Activated CD4-positive, alpha-beta memory T cell treated with anti-CD3 and anti-CD28 coated beads, Interleukin-2, amount 10 ng/mL, durations not matched to agents 7 days and 5 days (primary cell): ENCODE results near the gene NEUROG2. TPM values are rescaled to one million over a fixed set of nuclear protein-coding genes. Genes with fewer than 3 reads are reported as not detected.
A peak's percentile ranks its signal among the peaks of the same experiment; 100 is the strongest.
"Not testable (repeated sequence)": the region's sequence is repeated elsewhere in the genome, so short reads cannot be mapped to it uniquely, and the experiment has no call there.

Experiments
- CTCF ChIA-PET: fragments of 350-600 bp; sonication (Branson Sonifier 250); formaldehyde crosslinking; loops from one replicate; lab custom pipeline; 2021; ENCODE audit warnings: antibody characterized with exemption, inconsistent platforms; lab: Charles Lee
- POLR2A ChIA-PET: fragments of 350-600 bp; sonication (Branson Sonifier 250); formaldehyde crosslinking; loops from one replicate; lab custom pipeline; 2021; ENCODE audit warnings: antibody characterized with exemption; lab: Charles Lee
- DNase-seq: peaks from one replicate; pipeline ENCODE4 v3.0.0-alpha.2; 2020
- H3K27ac Mint-ChIP-seq: one replicate; pipeline ENCODE4 v1.8.0; 2021; ENCODE audit warnings: mild to moderate bottlenecking, mixed read lengths
- H3K27me3 Mint-ChIP-seq: one replicate; pipeline ENCODE4 v1.8.0; 2021; ENCODE audit warnings: mixed read lengths
- H3K36me3 Mint-ChIP-seq: one replicate; pipeline ENCODE4 v1.8.0; 2021; ENCODE audit warnings: low read depth, mixed read lengths
- H3K4me1 Mint-ChIP-seq: one replicate; pipeline ENCODE4 v1.8.0; 2021; ENCODE audit warnings: mixed read lengths
- H3K4me3 Mint-ChIP-seq: one replicate; pipeline ENCODE4 v1.8.0; 2021; ENCODE audit warnings: mild to moderate bottlenecking, mixed read lengths
- H3K9me3 Mint-ChIP-seq: one replicate; pipeline ENCODE4 v1.8.0; 2021; ENCODE audit warnings: mixed read lengths
- total RNA-seq, 2 experiments: library from RNA; stranded (reverse); gene quantifications; one replicate each; pipeline ENCODE4 v1.2.3, GENCODE V29; 2021

Gene NEUROG2
- total RNA-seq, 2 experiments from 2014 or later: not detected

DNA sequence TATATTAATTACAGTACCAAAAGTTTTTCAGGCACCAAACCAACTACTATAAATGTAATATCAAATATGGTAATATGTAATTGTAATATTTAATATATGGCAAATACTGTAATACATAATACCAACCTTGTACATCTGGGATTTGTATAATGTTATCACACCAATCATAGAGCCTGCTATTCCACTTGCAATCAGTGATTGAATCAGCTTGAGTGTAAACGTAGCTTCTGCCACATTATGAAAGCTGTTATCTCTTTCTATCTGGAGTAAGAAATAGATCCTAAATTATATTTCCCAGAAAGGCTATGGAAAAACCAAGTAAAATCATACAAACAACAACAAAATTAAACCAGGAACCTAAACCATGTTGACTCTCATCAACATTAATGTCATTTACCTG, 24.7 kb upstream of the NEUROG2 start:
- CTCF ChIA-PET: no interaction called here
- Mint-ChIP-seq H3K27ac (no peak overlapping the region), H3K9me3 (no peaks in the 10 kb centered on the region), H3K4me1 (no peaks in the 10 kb centered on the region), H3K4me3 (no peak overlapping the region), H3K36me3 (peaks cover 8% of the 10 kb centered on the region), H3K27me3 (no peaks in the 10 kb centered on the region)
- POLR2A ChIA-PET: no interaction called here
- no peak for DNase-seq

DNA sequence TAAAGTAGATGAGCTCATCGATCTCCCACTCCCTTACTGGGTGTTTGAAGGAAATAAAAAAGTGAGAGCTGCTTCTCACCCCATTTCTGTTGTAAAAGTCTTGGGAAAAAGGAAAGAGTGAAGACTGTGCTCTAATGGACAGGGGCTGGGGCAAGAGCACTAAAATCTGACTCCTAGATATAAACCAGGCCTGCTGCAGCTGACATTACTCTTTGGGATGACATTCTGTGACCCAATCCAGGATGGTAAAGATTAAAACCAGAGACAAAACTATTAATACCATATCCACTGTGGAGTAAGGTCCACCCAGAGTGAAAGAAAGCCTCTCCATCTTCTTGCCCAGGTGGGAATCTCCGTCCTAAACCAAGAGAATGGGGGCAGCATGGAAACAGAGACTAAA, 20.1 kb upstream of the NEUROG2 start:
- ChIA-PET CTCF (no interaction called here), POLR2A (no interaction called here)
- H3K4me3 Mint-ChIP-seq: no peak overlapping the region
- no peak for DNase-seq
- no peaks in the 10 kb centered on the region for H3K9me3 Mint-ChIP-seq
- no peak overlapping the region for H3K27ac Mint-ChIP-seq
- no peaks in the 10 kb centered on the region for H3K4me1 Mint-ChIP-seq
- no peaks in the 10 kb centered on the region for H3K27me3 Mint-ChIP-seq
- peaks cover 4% of the 10 kb centered on the region for H3K36me3 Mint-ChIP-seq

DNA sequence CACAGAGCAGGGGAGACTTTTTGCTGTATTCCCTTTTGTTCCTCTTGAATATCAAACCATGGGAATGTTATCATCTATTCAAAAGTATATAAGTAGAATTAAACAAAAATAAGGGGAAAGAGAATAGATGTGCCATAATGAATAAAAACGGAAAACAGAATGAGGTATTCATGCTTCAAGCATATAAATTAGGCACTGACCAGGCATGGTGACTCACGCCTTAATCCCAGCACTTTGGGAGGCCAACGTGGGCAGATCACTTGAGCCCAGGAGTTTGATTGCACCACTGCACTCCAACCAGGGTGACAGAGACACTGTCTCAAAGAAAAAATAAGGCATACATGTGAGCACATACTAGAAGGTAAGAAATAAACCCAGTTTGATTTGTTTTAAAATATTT, 16.3 kb upstream of the NEUROG2 start:
- Mint-ChIP-seq H3K9me3 (no peaks in the 10 kb centered on the region), H3K4me1 (no peaks in the 10 kb centered on the region), H3K27me3 (peaks cover 3% of the 10 kb centered on the region), H3K27ac (no peak overlapping the region), H3K36me3 (no peaks in the 10 kb centered on the region), H3K4me3 (no peak overlapping the region)
- ChIA-PET POLR2A (no interaction called here), CTCF (interaction anchor here (1.1 to 2.8 kb wide), 2 partner anchors 8 to 12 kb away, joined by 3 to 13 read pairs; no protein-coding TSS in a partner anchor)
- no peak for DNase-seq

DNA sequence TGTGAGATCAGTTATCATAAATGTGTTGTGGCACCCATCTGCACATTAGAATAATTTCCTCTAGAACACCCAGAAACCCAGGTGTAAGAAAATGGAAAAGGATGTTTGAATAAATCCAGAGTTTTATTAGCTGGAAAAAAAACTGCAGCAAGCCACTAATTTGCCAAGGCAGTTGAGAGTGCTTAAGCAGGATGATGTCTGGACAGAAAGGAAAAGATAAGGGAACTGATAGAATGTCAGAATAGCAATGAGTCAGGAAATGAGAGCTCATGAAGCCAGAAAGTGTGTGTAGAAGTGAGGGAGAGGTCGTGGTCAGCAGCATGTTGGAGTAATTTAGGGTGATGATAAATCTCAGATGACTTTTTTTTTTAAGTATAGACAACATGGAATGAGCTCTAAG, 15.2 kb upstream of the NEUROG2 start:
- H3K27me3 Mint-ChIP-seq: peaks cover 8% of the 10 kb centered on the region

DNA sequence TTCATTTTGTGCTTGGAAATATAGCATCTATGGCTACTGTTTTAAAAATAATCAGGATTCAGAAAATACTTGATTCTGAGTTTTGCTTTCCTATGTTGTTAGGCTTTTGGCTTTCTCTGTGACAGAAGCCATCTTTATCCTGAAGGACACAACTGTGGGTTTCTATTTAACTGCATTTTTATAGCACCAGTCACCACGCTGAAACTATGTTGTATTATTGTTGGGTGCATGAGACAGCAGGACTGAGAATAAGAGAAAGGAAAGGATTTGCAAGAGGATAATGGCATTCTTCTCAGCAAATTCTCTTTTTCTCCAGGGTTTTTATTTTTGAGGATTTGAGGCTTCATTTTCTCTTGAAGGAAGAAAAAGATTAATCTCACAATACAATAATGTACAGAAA, 10.1 kb upstream of the NEUROG2 start:
- H3K27ac Mint-ChIP-seq: no peak overlapping the region
- no peaks in the 10 kb centered on the region for H3K9me3 Mint-ChIP-seq
- CTCF ChIA-PET: interaction anchor here (1.4 to 2.6 kb wide), 2 partner anchors 22 to 428 kb away, joined by 3 to 12 read pairs; no protein-coding TSS in a partner anchor
- peaks cover 45% of the 10 kb centered on the region for H3K27me3 Mint-ChIP-seq
- no peaks in the 10 kb centered on the region for H3K36me3 Mint-ChIP-seq
- H3K4me1 Mint-ChIP-seq: peaks cover 19% of the 10 kb centered on the region
- no peak overlapping the region for H3K4me3 Mint-ChIP-seq
- DNase-seq: no peak
- POLR2A ChIA-PET: no interaction called here

More for the DNA sequence above, 15.2 kb upstream of the NEUROG2 start:
- no peaks in the 10 kb centered on the region for H3K36me3 Mint-ChIP-seq
- no peak overlapping the region for H3K4me3 Mint-ChIP-seq
- no peak for DNase-seq
- ChIA-PET CTCF (interaction anchor here (1.0 to 1.1 kb wide), 2 partner anchors 9 to 11 kb away, joined by 3 read pairs; no protein-coding TSS in a partner anchor), POLR2A (no interaction called here)
- no peaks in the 10 kb centered on the region for H3K4me1 Mint-ChIP-seq
- no peak overlapping the region for H3K27ac Mint-ChIP-seq
- no peaks in the 10 kb centered on the region for H3K9me3 Mint-ChIP-seq

DNA sequence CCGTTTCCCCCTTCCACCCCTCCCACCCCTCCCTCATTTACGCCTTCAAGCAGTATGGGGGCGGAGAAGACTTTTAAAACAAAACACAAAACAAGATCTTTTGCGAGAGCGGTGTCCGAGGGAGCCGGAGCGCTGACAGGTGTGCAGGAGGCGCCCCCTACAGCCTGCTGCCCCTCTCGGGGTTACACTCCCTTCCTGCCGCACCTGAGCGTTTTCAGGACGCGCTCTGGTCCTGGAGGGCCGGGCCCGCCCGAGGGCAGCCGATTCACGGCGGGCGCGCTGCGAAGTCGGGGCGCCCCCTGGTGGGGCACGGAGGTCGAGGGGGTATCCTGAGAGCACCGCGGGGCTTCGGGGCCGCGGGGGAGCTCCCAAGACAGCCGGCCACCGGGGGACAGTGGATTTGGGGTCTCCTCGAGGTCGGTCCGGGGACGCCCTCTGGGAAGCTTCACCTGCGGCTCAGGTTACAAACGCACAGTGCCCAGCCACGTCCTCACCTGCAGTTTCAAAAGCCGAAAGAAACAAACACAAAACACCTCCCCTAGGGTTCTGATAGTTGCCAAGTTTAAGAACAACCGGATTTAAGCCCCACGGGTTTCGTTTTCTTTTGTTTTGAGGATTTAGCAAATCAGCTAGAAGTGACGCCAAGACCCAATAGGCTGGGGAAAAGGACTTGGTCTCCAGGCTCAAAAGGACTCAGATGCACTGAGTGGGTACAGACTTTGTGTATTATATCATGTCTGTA, 8.0 kb upstream of the NEUROG2 start:
- POLR2A ChIA-PET: interaction anchor here (1.0 to 1.9 kb wide), 3 partner anchors 8 to 238 kb away, joined by 3 to 4 read pairs (median 4); partner anchors contain the start of genes NEUROG2 and TIFA

DNA sequence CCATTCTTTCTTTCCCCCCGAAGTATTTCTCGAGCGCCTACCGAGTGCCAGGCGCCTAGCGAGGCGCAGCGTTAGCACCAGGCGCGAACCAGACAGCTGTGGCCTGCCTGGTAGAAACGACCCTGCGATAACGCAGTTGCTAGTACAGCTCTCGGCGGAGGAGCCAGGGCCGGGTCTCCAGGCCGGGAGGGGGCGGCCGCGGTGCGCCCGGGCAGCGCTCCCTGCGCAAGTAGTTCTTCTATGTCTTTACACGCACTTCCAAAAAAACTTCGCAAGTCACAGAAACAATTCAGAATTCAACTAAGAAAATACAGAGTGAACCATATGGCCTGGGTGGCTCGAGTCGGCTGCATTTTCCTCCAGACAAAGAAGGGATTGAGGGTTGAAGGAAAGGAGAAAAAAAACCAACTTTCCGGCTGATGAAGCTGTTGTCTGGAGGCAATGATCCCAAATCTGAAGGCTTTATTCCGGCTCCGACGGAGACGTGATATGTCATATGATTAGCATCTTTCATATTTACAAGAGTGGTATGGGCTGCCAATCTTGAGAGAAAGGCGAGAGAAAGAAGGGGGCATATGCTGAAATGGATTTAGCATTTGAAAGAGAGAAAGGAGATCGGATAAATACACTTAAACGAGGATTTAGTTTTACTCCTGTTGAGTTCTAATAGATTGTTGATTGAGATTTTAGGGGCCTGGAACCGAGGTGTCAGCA, 7.2 kb upstream of the NEUROG2 start:
- Mint-ChIP-seq H3K27ac (no peak overlapping the region), H3K36me3 (no peaks in the 10 kb centered on the region), H3K4me3 (peak overlapping the region; percentile 63), H3K27me3 (peaks cover 71% of the 10 kb centered on the region), H3K9me3 (no peaks in the 10 kb centered on the region), H3K4me1 (peaks cover 40% of the 10 kb centered on the region)
- POLR2A ChIA-PET: interaction anchor here (1.0 kb wide), 1 partner anchor 14 kb away, joined by 3 read pairs; no protein-coding TSS in a partner anchor
- no peak for DNase-seq
- CTCF ChIA-PET: interaction anchor here (0.8 to 5.3 kb wide), 12 partner anchors 8 to 421 kb away, joined by 3 to 41 read pairs (median 4); partner anchors contain the start of genes NEUROG2 and TIFA

More for the DNA sequence above, 8.0 kb upstream of the NEUROG2 start:
- CTCF ChIA-PET: interaction anchor here (0.6 to 5.3 kb wide), 20 partner anchors 8 to 429 kb away, joined by 3 to 41 read pairs (median 4); partner anchors contain the start of genes NEUROG2 and TIFA
- Mint-ChIP-seq H3K4me1 (peaks cover 33% of the 10 kb centered on the region), H3K27me3 (peaks cover 63% of the 10 kb centered on the region), H3K9me3 (no peaks in the 10 kb centered on the region), H3K27ac (no peak overlapping the region), H3K4me3 (peak overlapping the region; percentile 63), H3K36me3 (no peaks in the 10 kb centered on the region)
- DNase-seq: peak; percentile 77

DNA sequence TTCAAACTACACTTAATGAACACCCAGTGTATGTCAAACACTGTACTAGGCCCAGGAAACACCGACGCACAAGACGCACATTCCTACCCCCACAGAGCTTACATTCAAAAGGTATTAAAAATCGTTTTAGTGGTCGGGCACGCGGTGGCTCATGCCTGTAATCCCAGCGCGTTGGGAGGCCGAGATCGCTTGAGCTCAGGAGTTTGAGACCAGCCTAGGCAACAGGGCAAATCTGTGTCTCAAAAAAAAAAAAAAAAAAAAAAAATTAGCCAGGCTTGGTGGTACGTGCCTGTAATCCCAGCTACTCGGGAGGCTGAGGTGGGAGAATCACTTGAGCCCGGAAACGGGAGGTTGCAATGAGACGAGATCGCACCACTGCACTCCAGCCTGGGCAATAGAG, 6.5 kb upstream of the NEUROG2 start:
- not testable (repeated sequence) for DNase-seq, H3K9me3 Mint-ChIP-seq, H3K36me3 Mint-ChIP-seq, H3K27ac Mint-ChIP-seq
- ChIA-PET POLR2A (interaction anchor here (1.4 kb wide), 1 partner anchor 13 kb away, joined by 4 read pairs; no protein-coding TSS in a partner anchor), CTCF (interaction anchor here (0.6 to 5.3 kb wide), 14 partner anchors 9 to 1054 kb away, joined by 3 to 41 read pairs (median 4); partner anchors contain the start of gene TIFA)
- H3K27me3 Mint-ChIP-seq: peaks cover 78% of the 10 kb centered on the region
- peaks cover 47% of the 10 kb centered on the region for H3K4me1 Mint-ChIP-seq
- peak overlapping the region; percentile 63 for H3K4me3 Mint-ChIP-seq

DNA sequence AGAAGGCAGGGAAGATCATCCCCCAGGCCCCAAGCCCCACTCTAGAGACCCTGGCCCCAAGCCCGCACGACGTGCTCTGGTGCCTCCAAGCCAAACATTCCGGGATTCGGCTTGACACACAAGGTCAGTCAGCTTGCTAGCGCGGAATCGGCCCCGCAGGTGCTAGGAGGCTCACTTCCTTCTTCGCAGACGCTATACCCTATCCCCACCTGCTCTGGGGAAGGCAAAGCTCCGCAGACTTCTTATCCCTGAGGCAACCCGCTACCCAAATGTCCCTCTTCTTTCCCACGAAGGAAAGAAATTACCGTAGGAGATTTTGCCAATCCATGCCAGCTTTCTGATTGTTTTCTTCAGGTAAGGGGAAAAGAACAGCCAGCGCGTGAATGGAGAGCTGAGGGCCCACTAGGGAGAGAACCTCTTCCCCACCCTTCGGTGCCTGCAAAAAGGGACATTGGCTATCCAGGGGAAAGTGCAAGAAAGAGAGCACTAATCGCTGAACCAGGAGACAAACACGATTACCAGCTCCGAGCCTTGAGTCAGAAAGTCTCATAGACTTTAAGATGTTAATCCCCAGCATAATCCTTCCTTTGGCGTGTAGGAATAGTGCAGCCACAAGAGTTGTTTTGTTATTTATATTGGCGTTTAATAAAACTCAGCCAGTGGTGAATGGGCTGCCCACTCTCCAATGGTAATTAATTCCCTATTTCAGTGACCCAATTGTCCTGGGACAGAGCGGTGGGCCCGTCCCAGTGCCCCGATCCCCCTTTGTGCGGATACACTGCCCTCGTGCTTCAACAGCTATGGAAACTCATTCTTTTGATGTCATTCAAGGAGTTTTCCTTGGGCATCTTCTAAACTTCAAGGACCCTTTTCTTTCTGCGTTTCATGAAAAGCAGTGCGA, 5.4 kb upstream of the NEUROG2 start:
- ChIA-PET POLR2A (interaction anchor here (1.4 kb wide), 1 partner anchor 12 kb away, joined by 4 read pairs; no protein-coding TSS in a partner anchor), CTCF (interaction anchor here (1.3 to 5.3 kb wide), 3 partner anchors 12 to 200 kb away, joined by 4 to 41 read pairs (median 31); no protein-coding TSS in a partner anchor)
- no peak for DNase-seq
- peak overlapping the region; percentile 48 for H3K4me3 Mint-ChIP-seq
- peaks cover 83% of the 10 kb centered on the region for H3K27me3 Mint-ChIP-seq
- H3K36me3 Mint-ChIP-seq: no peaks in the 10 kb centered on the region
- no peaks in the 10 kb centered on the region for H3K9me3 Mint-ChIP-seq
- H3K27ac Mint-ChIP-seq: no peak overlapping the region
- peaks cover 56% of the 10 kb centered on the region for H3K4me1 Mint-ChIP-seq

DNA sequence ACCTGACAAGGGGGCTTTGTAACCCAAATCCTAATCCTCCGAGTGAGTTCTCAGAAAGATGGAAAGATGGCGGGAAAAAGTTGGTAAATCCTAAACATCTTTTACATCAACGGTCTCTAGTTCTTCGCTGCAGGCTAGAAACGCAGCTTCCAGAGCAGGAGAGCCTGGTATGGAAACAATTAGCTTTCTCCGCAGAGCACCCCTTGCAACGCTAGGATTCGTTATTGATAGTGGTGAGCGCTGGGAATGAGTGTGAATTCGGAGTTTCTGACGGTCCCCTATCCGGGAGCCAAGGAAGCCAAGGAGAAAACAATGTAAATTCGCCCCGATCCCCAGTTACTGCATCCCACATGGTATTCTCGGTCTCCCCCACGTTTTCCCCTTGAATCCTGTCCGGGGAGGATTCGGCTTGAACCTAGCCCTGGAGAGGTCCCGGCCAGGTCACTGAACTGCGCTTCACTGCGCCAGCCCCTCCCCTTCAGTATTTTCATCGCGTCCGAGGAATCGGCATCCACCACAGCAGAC, 4.7 kb upstream of the NEUROG2 start:
- POLR2A ChIA-PET: interaction anchor here (0.8 kb wide), 1 partner anchor 236 kb away, joined by 3 read pairs; no protein-coding TSS in a partner anchor
- Mint-ChIP-seq H3K27ac (no peak overlapping the region), H3K4me1 (peaks cover 61% of the 10 kb centered on the region), H3K27me3 (peaks cover 84% of the 10 kb centered on the region), H3K4me3 (peak overlapping the region; percentile 48), H3K9me3 (no peaks in the 10 kb centered on the region), H3K36me3 (no peaks in the 10 kb centered on the region)
- DNase-seq: no peak
- CTCF ChIA-PET: interaction anchor here (1.2 to 5.3 kb wide), 2 partner anchors 11 to 193 kb away, joined by 3 to 31 read pairs; no protein-coding TSS in a partner anchor

DNA sequence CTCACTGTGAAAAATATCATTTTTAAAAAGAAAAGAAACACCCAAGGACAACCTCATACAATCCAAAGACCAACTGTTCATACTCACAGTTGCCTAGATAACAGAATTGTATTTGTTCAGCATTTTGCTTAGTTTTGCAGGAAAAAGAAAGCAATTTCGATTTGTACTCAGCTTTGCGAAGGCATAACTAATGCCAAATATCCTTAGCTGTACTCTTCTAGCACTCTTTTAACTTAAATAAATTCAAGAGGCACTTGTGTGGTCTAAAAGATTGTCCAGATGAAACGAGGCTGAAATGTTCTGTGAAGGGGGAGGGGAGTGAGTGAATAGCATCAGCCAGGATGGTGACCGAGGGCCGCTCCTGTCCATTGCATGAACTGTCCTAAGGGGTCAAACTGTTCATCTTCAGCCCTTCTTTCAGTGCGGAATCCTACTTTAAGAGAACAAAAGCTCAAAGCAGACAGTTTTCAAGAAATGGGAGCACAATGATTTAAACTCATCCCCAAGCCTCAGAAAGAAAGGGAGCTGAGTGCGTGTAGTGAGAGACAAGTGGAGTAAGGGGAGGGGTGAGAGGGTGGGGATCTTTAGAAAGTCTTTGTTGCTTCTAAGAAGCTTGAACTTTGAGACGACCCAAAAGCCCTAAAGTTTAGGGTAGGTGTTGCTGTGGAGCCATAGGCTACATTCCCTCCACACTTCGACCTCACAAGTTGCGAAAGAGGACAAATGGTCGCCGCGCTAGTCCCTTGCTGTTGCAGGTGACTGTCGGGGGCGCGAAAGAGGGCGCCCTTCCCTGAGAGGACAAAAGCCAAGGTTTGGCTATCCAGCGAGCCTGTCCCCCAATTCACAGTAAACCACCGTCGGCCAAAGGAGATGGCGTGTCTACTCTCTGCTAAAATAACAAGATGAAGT, 4.0 kb upstream of the NEUROG2 start:
- DNase-seq: no peak
- H3K36me3 Mint-ChIP-seq: no peaks in the 10 kb centered on the region
- POLR2A ChIA-PET: interaction anchor here (0.8 kb wide), 1 partner anchor 235 kb away, joined by 3 read pairs; no protein-coding TSS in a partner anchor
- H3K4me1 Mint-ChIP-seq: peaks cover 65% of the 10 kb centered on the region
- CTCF ChIA-PET: interaction anchor here (0.7 to 5.3 kb wide), 3 partner anchors 11 to 192 kb away, joined by 3 to 31 read pairs (median 3); no protein-coding TSS in a partner anchor
- H3K27ac Mint-ChIP-seq: no peak overlapping the region
- no peaks in the 10 kb centered on the region for H3K9me3 Mint-ChIP-seq
- peaks cover 85% of the 10 kb centered on the region for H3K27me3 Mint-ChIP-seq
- H3K4me3 Mint-ChIP-seq: peak overlapping the region; percentile 17
